Fibroblast of peridontal ligament (primary cell): ENCODE data around the gene OR5B2.
"Not testable (repeated sequence)": the region's sequence is repeated elsewhere in the genome, so short reads cannot be mapped to it uniquely, and the experiment has no call there.

Experiments used
- DNase-seq: peaks from one replicate; pipeline ENCODE4 v3.0.0-alpha.2; 2010; ENCODE audit errors: extremely low read depth

OR5B2 gene

DNA sequence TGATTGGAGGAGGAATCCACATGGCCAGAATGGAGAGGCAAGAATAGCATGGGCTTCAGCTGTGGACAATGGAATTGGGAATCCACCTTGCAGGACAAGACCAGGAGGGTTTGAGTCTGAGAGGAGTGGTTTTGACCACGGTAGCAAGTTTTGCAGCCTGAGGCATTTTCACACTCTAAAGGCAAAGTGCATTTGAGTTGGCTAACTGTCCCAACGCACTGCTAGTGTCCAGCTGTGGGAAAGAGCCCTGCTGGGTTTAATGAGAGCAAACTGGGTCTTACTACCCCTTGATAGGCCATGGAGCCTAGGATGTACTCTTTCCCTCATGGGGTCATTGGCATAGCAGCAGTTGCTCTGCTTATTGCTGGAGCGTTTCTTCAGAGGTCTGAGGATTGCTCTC lies at the start of gene OR5B2:
TSS of gene OR5B2 (minus strand) at position 101 of the 400 bp plus-strand sequence. CDS start 4,860 bp downstream, outside the sequence.
- DNase-seq, result no peak

DNA sequence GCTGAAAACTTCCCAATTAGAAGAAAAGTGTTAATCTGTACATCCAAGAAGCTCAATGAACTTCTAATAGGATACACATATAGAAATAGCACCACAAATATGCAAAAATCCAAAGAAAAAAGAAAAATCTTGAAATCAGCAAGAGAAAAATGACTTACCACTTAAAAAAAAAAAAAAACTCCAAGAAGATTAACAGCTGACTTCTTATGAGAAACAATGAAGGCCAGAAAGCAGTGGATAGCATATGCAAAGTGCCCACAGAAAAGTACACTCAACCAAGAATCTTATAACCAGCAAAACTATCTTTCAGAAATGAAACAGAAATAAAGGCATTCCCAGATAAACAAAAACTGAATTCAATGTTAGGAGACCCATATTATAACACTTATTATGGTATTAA lies 44.0 kb upstream of the OR5B2 start:
- DNase-seq, result no peak

DNA sequence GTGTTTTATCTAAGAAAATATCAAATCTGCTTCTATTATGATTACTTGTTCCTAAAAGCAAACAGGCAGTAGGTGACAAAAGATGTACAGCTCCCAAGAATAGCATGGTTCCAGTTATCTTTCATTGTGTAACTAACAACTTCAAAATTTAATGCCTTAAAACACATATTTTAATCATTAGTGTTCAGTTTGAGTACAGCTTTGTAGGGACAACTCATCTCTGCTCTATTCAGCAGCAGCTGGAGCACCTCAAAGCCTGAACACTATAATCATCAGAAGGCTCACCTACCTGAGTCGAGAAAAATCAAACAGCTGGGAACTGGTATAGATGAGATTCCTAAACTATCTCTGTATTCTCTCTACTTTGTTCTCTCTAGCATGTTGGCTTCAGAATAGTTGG lies 38.4 kb upstream of the OR5B2 start:
- no peak for DNase-seq

DNA sequence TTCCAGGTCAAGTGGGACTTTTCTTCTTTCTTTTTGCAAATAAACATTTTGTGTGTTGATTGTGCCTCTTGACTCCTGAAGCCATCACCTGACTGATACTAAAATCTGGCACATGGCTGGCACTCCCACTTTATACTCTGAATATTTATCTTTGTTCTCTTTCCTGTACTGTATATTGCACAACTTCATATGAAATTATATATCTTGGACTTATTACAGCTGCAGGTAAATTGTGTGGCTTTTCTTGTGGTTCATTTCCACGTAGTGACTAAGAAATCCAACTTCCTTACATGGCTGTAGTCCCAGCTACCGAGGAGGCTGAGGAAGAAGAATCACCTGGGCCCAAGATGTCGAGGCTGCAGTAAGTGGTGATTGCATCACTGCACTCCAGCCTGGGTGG lies 37.8 kb upstream of the OR5B2 start:
- no peak for DNase-seq

DNA sequence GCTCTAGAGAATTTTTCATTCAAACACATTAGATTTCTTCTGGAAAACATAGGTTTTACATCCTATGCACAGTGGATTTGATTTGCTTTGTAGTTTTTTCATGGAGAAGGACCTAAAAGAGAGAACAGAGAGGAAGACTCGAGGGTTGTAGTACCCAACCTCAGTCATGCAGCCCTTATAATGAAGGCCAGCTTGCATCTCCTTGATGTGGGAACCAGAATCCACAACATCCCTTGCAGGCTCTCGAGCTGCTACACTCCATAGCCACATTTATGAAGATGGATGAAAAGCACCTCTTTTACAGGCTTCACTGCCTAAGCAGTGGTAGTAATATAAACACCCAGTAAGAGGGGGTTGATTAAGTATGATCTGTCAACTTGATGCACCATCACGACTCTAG lies 23.7 kb upstream of the OR5B2 start:
- no peak for DNase-seq

- no peak for DNase-seq
Observed at GRCh38 chr11:58446294-58446693, 18.4 kb upstream of the OR5B2 start.

DNA sequence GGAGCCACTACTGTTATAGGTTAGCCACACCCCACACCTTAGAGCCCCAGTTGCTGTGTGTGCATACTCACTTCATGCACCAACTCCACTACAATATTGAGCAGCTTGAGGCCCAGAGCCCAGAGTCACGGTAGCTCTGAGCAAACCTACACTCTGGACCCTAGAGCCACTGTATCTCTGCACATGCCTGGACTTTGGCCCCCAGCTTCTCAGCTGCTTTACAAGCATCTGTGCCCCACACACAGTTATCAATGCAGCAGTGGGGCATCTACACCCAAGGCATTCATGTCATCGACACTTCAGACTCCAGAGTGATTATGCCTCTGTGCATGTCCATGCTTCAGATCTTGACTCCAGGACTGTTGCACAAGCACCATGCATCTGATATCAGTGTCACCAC lies 16.4 kb upstream of the OR5B2 start:
- no peak for DNase-seq

DNA sequence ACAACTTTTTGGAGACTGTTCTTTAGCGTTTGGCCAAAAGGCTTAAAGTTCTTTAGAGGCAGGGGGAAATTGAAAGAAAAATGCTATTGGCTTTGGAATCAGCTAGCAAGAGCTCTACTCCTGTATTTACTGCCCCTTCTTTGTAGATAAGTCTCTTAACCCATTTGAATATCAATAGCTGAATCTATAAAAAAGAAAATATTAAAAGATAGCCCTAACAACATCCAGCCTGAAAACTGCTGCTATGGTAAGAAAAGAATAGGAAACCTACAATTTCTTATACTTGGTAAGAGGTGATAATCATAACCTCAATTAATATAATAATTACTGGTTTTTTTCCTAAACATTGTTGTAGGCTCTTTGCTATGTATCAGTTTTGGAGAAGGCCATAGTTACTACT lies 14.2 kb upstream of the OR5B2 start, which contains the start of gene OR5B12:
TSS of gene OR5B12 (minus strand) at position 101 of the 400 bp plus-strand sequence. CDS start 2,085 bp downstream, outside the sequence.
- DNase-seq, result no peak

GRCh38 chr11:58438486-58438885 lies 10.6 kb upstream of the OR5B2 start:
- no peak for DNase-seq

- DNase-seq, result no peak
Observed at GRCh38 chr11:58434217-58434616, 6.3 kb upstream of the OR5B2 start.

GRCh38 chr11:58433638-58434203 lies 5.8 kb upstream of the OR5B2 start:
- DNase-seq, result no peak

- no peak for DNase-seq
Observed at GRCh38 chr11:58429273-58429672, 1.4 kb upstream of the OR5B2 start.

- DNase-seq, result no peak
Observed at GRCh38 chr11:58406774-58407173, 21.1 kb downstream of the OR5B2 start, which contains the start of gene OR5B3. Gene OR5B3, minus strand, starts transcription at chr11:58406874. Its CDS starts 3,465 bp downstream, at chr11:58403409.

GRCh38 chr11:58399622-58400021 lies 28.3 kb downstream of the OR5B2 start:
- DNase-seq, result not testable (repeated sequence)

GRCh38 chr11:58395581-58395980 lies 32.3 kb downstream of the OR5B2 start:
- DNase-seq, result no peak

DNA sequence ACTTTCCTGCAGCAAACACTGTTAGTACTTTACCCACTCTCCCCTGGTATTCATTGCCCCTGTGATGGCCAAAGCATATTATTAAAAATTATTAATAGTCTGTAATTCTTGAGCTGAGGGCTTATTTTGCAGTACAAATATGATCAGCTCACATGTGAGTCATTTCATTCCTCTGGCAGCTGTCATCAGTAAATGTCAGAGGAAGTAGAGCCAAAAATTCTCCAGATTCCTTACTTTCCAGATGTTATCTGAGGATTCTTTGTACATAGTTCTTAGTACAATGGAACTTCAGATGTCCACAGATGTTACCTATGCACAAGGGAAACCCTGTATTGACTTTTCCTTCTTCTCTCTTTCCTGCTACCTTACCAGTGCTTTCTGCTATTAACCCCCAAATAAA lies 33.7 kb downstream of the OR5B2 start:
- peak; percentile 37 for DNase-seq

GRCh38 chr11:58392746-58393145 lies 35.2 kb downstream of the OR5B2 start:
- no peak for DNase-seq

GRCh38 chr11:58391879-58392278 lies 36.0 kb downstream of the OR5B2 start:
- DNase-seq, result peak; percentile 5

DNA sequence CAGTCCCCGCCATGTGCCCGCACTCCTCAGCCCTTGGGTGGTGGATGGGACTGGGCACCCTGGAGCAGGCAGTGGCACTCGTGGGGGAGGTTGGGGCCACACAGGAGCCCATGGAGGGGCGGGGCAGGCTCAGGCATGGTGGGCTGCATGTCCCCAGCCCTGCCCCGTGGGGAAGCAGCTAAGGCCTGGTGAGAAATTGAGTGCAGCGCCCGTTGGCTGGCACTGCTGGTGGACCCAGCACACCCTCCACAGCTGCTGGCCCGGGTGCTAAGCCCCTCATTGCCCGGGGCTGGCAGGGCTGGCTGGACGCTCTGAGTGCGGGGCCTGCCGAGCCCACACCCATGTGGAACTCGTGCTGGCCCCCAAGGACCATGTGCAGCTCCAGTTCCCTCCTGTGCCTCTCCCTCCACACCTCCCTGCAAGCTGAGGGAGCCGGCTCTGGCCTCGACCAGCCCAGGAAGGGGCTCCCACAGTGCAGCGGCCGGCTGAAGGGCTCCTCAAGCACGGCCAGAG lies 37.3 kb downstream of the OR5B2 start:
- no peak for DNase-seq
